Activated CD8-positive, alpha-beta memory T cell treated with anti-CD3 and anti-CD28 coated beads, Interleukin-2, amount 50 U/mL, for 1 hour (primary cell): Measurements from ENCODE around the gene SLC38A11.
"Not testable (repeated sequence)": the region's sequence is repeated elsewhere in the genome, so short reads cannot be mapped to it uniquely, and the experiment has no call there.

Experiments
- DNase-seq: peaks from one replicate; pipeline ENCODE4 v3.0.0-alpha.2; 2020; ENCODE audit errors: extremely low read depth

Gene SLC38A11

DNA sequence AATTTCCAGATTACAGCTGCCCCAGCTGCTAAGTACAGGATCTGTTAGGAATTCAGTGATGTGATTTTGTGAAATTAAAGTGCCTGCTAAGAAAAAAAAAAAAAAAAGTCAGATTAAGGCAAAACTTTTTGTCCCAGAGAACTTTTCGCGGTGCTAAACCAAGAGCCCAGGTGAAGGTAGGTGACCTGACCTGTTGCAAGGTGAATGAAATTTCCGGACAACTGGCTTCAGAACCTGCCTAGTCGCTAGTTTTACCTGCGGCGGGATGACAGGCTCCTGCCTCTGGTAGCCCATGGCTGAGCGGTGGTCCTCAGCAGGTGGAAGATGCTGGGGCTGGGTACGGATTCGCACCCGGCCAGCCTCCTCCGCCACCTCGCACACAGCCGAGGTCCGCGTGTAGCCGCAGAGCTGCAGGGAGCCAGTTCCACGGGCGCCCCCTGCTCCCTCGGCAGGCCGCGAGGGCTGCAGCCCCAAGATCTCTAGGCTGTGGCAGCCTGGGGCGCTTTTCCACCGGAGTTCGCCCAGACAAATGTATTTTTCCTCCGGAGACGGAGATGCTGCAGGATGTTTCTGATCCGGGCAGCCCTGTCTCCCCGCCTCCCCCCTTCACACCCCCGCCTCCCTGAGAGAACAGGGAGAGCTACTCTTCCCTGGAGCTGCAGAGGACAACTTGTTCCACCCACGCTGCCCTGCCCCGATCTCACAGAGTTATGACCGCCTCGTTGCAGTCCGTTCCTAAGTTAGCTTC is at the start of gene SLC38A11:
Gene SLC38A11, minus strand, starts transcription at position 572 of the 748 bp plus-strand sequence. Its CDS starts 278 bp downstream, at position 294.
- no peak for DNase-seq

DNA sequence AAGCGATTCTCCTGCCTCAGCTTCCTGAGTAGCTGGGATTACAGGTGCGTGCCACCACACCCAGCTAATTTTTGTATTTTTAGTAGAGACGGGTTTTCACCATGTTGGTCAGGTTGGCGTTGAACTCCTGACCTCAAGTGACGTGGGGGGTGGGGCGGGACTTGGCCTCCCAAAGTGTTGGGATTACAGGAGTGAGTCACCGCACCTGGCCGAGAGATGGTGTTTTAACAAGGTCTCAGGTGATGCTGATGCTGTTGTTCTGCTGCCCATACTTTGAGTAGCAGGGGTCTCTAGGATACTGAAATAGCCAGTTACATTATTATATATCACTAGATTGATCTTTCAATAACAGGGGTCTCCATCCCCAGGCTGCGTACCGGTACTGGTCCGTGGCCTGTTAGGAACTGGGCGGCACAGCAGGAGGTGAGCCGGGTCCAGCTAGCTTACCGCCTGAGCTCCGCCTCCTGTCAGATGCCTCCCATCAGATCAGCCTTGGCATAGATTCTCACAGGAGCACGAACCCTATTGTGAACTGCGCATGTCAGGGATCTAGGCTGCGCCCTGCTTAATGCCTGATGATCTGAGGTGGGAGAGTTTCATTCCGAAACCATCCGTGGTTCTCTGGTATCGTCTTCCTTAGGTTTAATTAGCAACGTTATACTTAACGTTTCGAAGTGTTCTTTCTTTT is 48.3 kb upstream of the SLC38A11 start:
- no peak for DNase-seq

GRCh38 chr2:165002638-165003037 is 47.3 kb upstream of the SLC38A11 start:
- DNase-seq, result no peak

DNA sequence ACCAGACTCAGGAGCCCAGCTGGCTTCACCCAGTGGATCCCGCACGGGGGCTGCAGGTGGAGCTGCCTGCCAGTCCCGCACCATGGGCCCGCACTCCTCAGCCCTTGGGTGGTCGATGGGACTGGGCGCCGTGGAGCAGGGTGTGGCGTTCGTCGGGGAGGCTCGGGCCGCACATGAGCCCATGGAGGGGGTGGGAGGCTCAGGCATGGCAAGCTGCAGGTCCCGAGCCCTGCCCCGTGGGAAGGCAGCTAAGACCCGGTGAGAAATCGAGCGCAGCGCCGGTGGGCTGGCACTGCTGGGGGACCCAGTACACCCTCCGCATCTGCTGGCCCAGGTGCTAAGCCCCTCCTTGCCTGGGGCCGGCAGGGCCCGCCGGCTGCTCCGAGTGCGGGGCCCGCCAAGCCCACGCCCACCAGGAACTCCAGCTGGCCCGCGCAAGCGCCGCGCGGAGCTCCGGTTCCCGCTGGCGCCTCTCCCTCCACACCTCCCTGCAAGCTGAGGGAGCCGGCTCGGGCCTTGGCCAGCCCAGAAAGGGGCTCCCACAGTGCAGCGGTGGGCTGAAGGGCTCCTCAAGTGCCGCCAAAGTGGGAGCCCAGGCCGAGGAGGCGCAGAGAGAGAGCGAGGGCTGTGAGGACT is 39.5 kb upstream of the SLC38A11 start:
- DNase-seq, result not testable (repeated sequence)

DNA sequence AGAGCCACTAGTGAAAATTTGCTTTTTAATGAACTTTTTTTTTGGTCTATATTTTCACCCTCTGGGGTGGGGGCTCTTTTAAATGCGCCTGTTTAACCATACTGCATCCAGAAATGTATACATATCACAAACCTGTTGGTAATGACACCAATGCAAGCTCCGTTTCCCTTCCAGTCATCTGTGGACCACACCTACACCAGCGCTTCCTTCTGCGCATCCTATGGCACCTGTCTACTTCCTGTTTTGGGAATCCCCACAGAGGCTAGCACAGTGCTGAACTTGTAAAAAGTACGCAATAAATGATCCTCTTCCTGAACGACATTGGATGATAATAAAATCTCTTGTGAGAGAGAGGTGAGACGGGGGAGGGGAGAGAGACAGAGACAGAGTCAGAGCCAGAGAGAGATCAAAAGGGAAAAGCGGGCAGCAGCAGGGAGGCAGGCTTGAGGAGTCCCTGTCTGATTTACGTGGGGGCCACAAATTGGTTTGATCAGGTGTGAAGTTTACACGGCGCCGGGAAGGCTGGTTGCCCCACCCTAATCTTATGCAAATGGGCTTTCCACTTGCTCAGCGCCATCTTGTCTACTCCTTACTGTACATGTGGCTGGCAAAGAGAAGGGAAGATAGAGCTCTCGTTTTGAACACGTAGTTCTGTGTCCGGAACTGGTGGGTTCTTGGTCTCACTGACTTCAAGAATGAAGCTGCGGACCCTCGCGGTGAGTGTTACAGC is 38.1 kb upstream of the SLC38A11 start:
- no peak for DNase-seq

DNA sequence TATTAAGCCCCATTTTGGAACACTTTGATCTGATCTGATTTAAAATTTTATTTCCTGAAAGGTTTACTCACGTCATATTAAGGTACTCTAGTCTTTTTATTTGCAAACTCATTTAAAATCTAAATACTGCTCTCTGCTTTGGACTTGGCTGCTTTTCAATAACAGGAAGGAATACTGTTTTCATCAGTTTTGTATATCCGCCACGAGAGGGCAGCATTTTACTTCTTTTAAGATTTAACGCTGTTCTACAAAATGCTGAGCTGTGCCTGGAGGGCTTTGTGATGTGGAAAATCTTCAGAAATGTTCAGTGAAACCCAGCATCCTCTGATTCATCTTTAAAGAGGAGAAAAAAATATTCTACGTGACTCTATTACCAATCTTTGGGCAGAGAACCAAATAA is 37.5 kb upstream of the SLC38A11 start:
- peak; percentile 10 for DNase-seq

DNA sequence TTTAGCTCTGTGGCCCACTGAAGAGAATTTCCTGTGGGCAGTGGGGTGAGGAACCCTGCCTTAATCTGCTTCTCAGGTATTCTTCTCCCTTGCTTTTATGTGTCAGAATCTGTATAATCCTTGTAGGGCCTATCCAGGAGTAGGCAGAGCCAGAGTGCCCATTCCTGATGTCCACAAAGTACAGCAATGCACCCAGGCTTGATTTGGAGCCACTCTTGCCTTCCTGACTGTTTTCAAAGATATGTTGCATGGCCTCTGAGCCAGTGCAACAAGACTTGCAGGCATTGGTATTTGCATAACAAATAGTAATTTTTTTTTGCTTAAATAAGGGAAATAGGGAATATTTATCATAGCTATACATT is 36.7 kb upstream of the SLC38A11 start:
- not testable (repeated sequence) for DNase-seq

DNA sequence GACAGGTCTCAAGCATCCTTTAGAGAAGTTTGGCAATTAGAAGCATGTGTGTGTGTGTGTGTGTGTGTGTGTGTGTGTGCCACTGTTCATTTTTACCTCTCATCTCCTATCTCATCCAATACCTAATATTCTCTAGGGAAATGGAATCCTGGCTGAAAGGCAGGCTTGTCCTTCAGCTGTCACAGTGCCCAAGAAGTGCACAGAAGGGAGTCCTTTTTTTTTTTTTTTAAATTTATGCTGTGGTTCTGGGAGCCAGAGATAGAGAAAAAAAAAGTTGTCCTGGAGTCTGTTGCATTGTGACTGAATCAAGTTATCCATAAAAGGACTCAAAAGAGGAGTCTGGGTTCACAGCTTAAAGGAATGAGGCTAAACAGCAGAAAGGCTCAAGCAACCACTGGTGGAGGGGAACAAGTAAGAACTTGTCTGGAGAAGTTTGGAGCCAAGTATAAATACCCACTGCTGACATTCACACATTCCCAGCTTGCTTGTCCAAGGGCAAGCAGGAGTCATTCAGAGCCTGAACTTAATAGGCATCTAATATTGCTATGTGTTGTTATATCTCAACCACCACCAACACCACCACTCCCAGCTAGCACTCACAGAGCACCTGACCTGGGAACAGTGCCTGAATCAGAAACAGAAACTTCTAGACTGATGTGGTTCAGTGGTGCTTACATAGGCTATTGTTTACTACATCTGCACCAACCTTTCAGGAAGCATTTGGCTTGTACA is 36.2 kb upstream of the SLC38A11 start:
- DNase-seq, result not testable (repeated sequence)

DNA sequence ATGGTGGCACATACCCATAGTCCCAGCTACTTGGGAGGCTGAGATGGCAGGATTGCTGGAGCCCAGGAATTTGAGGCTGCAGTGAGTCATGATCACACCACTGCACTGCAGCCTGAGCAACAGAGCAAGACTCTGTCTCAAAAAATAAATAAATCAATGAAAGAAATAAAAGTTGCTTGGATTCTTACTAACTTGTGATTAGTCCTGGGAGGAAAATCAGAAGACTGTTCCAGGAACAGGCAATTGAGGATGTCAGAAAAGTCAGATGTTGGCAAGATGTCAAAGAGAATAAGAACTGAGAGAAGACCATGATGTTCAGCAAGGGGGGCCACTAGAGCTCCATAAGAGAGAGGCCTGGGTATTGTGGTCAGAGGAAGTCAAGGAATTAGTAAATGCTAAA is 35.6 kb upstream of the SLC38A11 start:
- DNase-seq, result not testable (repeated sequence)

GRCh38 chr2:164988805-164989204 is 33.5 kb upstream of the SLC38A11 start:
- not testable (repeated sequence) for DNase-seq

DNA sequence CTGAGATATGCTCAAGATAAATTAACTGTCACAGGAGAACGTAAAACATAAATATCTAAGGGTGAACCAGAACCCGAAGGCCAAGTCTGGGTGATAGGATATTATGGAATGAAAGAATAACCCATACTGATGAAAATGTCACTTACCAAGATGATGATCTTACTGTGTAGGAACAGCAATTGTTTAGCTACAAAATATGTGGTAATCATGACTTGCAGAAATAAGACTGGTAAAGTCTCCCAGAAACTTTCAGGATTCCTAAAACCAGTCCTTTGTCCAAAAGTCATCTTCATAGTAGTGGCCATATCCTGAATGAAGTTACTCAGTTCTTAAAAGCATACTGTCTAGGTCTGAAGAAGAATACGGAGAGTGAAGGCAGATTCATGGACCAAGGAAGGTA is 30.7 kb upstream of the SLC38A11 start:
- DNase-seq, result not testable (repeated sequence)

GRCh38 chr2:164984428-164984827 is 29.1 kb upstream of the SLC38A11 start:
- DNase-seq, result no peak

DNA sequence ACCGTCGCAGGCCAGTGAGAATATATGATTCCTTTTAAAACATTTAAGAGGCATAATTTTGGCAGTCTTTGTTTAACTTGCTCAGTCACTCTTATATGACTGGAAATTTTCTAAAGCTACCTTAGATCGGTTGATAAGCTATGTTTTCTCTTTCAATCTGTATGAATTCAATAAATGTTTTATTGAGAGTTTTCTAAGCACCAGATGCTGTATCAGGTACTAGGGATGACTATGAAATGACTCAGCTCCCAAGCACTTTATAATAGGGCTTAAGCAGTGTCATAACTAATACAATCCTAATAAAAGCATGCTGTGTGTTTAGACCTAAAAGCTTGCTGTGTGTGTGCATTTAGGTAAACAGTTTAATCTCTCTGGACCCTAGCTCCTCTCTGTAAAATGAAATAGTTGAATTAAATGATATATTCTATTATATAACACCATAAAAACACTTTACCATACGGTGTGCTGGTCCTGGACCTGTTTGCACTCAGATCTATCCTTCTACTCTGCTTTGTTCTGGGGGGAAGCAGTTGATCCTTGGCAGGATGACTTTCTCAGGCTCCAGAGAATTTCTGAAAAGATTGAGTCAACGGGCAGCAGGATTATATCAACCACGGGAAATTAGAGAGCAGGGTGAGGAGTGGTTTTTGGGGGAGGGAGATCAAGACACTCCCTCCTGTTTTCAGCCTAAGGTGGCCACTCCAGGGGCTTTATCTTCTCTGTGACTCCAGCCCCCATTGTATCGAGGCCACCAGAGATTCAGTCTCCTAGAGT is 26.1 kb upstream of the SLC38A11 start:
- no peak for DNase-seq

DNA sequence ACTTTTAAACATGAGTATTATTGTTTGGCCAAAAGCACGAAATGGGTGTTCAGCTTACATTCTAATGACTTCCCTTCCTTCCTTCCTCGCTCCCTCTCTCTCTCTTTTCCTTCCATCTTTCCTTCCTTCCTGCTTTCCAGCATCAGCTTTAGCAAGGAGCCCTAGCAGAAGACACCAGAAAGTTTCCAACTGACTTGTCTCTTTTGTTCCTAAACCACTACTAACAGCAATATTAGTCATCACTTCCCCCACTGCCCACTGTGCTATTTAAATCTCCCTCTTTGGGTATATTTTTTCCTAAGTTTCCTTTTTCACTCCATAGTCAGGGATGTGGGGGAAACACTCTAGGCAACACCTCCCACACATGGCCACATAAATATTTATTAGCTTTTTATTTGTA is 25.4 kb upstream of the SLC38A11 start:
- DNase-seq, result not testable (repeated sequence)

- no peak for DNase-seq
Observed at GRCh38 chr2:164979113-164979512, 23.8 kb upstream of the SLC38A11 start.

- DNase-seq, result not testable (repeated sequence)
Observed at GRCh38 chr2:164976875-164977470, 21.6 kb upstream of the SLC38A11 start.

DNA sequence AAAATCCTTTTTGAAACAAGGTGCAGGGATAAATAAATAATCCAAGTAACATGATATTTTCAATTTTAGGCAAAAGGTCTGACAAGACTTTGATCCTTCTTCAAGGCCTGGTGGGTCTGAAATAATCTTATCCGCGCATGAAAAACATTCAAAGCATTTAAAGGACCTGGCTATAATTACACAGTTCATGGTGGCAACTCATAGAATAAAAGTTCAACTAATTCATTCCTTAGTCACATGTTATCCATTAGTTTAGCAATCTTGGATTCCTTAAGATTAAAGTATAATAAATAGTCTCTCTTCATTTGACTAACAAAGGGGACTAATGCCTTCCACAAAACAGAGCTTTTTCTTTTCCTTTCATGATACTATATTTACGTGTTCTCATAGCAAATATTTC is 21.0 kb upstream of the SLC38A11 start:
- DNase-seq, result no peak

- DNase-seq, result no peak
Observed at GRCh38 chr2:164975891-164976290, 20.6 kb upstream of the SLC38A11 start.

GRCh38 chr2:164974221-164974620 is 18.9 kb upstream of the SLC38A11 start:
- no peak for DNase-seq

DNA sequence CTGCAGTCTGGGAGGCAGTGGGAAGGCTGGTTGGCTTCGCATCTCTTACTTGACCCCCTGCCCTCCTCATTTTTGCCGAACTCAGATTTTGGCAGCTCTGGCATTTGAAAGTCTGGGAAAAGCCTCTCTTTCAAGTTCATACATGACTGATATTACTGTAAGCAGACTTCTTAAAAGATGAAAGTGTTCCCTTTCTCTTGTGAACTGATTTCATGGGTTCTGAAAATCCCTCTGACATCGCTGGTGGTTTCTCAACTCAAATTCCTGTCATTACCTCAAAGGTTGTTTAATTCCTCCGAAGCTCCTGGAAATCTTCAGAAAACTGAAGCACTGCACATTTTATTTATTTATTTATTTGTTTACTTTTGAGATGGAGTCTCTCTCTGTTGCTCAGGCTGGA is 16.9 kb upstream of the SLC38A11 start:
- DNase-seq, result no peak
